ENCODE results near the gene CDKL2. TPM values are rescaled to one million over a fixed set of nuclear protein-coding genes. Genes with fewer than 3 reads are reported as not detected.

CDKL2 gene
- total RNA-seq, 1 experiment from 2014 or later = 0.46 TPM

DNA sequence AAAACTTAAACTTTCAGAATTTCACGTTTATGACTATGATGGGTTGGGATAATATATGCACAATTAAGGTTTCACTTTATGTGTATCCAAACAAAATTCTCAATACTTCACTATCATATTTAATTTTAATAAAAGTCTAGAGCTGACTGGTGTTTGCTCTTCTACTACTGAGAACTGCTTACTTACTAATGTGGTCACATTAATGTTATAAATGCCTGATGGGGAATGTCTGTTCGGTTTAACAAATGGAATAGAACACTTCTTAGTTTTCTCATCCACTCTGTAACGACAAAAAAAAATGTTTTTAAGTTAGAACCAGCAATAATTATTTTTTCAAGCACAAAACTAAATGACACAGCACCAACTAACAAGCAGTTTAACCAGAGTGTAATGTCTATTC lies 34.3 kb downstream of the CDKL2 start:
- Histone ChIP-seq H3K9me2 (ENCODE audit: insufficient read depth) (no peaks in the 10 kb centered on the region), H3K27me3 (ENCODE audit: insufficient read depth, low read depth) (no peaks in the 10 kb centered on the region), H3K27ac (no peak overlapping the region), H3K4me3 (no peak overlapping the region), H3K79me2 (ENCODE audit: low read depth) (no peaks in the 10 kb centered on the region), H4K20me1 (ENCODE audit: insufficient read depth) (no peaks in the 10 kb centered on the region), H3K4me1 (replicated peaks; ENCODE audit: insufficient read depth) (no peaks in the 10 kb centered on the region), H3F3A (ENCODE audit: insufficient read depth, low read depth) (no peaks in the 10 kb centered on the region), H3K36me3 (ENCODE audit: low read depth) (no peaks in the 10 kb centered on the region), H2AFZ (no peak overlapping the region), H3K9me3 (ENCODE audit: insufficient read depth, low read depth) (no peaks in the 10 kb centered on the region), H3K4me2 (no peak overlapping the region)
- ChIA-PET CTCF (no interaction called here), POLR2A (ENCODE audit: unreplicated experiment) (no interaction called here)
- no TSS peak for BruUV-seq (replicated peaks)
- TF ChIP-seq, protein P1, sequence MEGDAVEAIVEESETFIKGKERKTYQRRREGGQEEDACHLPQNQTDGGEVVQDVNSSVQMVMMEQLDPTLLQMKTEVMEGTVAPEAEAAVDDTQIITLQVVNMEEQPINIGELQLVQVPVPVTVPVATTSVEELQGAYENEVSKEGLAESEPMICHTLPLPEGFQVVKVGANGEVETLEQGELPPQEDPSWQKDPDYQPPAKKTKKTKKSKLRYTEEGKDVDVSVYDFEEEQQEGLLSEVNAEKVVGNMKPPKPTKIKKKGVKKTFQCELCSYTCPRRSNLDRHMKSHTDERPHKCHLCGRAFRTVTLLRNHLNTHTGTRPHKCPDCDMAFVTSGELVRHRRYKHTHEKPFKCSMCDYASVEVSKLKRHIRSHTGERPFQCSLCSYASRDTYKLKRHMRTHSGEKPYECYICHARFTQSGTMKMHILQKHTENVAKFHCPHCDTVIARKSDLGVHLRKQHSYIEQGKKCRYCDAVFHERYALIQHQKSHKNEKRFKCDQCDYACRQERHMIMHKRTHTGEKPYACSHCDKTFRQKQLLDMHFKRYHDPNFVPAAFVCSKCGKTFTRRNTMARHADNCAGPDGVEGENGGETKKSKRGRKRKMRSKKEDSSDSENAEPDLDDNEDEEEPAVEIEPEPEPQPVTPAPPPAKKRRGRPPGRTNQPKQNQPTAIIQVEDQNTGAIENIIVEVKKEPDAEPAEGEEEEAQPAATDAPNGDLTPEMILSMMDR (conservative IDR thresholded peaks at IDR 0.05) = no peak
- TF ChIP-seq EZH2 (IDR thresholded peaks at IDR 0.05; ENCODE audit: low read depth) = no peak
- intact Hi-C loops (cut with micrococcal nuclease; ENCODE audit: unreplicated experiment) = no loop called here
- no peak for DNase-seq

DNA sequence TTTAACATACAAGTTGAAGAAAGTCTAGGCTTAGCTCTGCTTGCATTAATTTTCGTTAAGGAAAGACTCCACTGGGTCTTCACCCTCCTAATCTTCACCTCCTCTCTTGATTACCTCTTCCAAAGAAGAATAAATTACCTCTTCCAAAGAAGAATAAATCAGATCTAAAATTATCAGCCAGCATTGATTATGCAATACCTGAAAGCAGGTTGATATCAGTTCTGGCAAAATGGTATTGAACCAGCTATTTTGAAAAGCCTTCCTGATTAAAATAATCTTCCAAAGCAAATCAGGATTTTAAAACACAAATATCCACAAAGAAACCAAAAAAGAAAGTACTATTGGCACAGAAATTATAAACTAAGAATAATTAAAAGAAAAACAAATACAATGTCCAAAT lies 36.9 kb downstream of the CDKL2 start:
- intact Hi-C loops (cut with micrococcal nuclease; ENCODE audit: unreplicated experiment) = no loop called here
- no peaks in the 10 kb centered on the region for H3K9me2 ChIP-seq (ENCODE audit: insufficient read depth)
- H3K27ac ChIP-seq = no peak overlapping the region
- TF ChIP-seq, protein P1 (conservative IDR thresholded peaks at IDR 0.05) = no peak
- TF ChIP-seq EZH2 (IDR thresholded peaks at IDR 0.05; ENCODE audit: low read depth) = no peak
- H3F3A ChIP-seq (ENCODE audit: insufficient read depth, low read depth) = no peaks in the 10 kb centered on the region
- H3K27me3 ChIP-seq (ENCODE audit: insufficient read depth, low read depth) = no peaks in the 10 kb centered on the region
- H3K9me3 ChIP-seq (ENCODE audit: insufficient read depth, low read depth) = no peaks in the 10 kb centered on the region
- no peaks in the 10 kb centered on the region for H3K4me1 ChIP-seq (replicated peaks; ENCODE audit: insufficient read depth)
- POLR2A ChIA-PET (ENCODE audit: unreplicated experiment) = no interaction called here
- BruUV-seq (replicated peaks) = no TSS peak
- no peaks in the 10 kb centered on the region for H3K36me3 ChIP-seq (ENCODE audit: low read depth)
- CTCF ChIA-PET = no interaction called here
- no peak overlapping the region for H3K4me2 ChIP-seq
- no peaks in the 10 kb centered on the region for H3K79me2 ChIP-seq (ENCODE audit: low read depth)
- DNase-seq = no peak
- no peaks in the 10 kb centered on the region for H4K20me1 ChIP-seq (ENCODE audit: insufficient read depth)
- no peak overlapping the region for H2AFZ ChIP-seq
- H3K4me3 ChIP-seq = no peak overlapping the region

DNA sequence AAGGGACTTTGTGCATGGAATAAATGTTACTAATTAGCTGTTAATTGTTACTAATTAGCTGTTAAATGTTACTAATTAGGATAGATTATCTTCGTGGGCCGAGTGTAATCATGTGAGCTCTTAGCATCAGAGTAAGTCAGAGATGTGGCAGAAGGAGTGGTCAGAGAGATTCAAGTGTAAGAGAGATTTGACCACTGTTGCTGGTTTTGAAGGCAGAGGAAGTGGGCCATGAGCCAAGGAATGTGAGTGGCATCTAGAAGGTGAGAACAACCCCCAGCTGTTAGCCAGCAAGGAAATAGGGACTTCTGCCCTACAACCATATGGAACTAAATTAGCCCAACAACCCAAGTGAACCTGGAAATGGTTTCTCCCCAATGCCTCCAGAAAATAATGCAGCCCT lies 46.3 kb downstream of the CDKL2 start:
- Histone ChIP-seq H3K9me3 (ENCODE audit: insufficient read depth, low read depth) (no peaks in the 10 kb centered on the region), H3K36me3 (ENCODE audit: low read depth) (no peaks in the 10 kb centered on the region), H3K27ac (no peak overlapping the region), H4K20me1 (ENCODE audit: insufficient read depth) (no peaks in the 10 kb centered on the region), H3K4me3 (no peak overlapping the region), H3K27me3 (ENCODE audit: insufficient read depth, low read depth) (no peaks in the 10 kb centered on the region), H3K4me2 (no peak overlapping the region), H3F3A (ENCODE audit: insufficient read depth, low read depth) (no peaks in the 10 kb centered on the region), H3K4me1 (replicated peaks; ENCODE audit: insufficient read depth) (no peaks in the 10 kb centered on the region), H3K79me2 (ENCODE audit: low read depth) (no peaks in the 10 kb centered on the region), H2AFZ (no peak overlapping the region), H3K9me2 (ENCODE audit: insufficient read depth) (no peaks in the 10 kb centered on the region)
- CTCF ChIA-PET = no interaction called here
- DNase-seq = no peak
- POLR2A ChIA-PET (ENCODE audit: unreplicated experiment) = no interaction called here
- intact Hi-C loops (cut with micrococcal nuclease; ENCODE audit: unreplicated experiment) = no loop called here
- TF ChIP-seq, protein P1 (conservative IDR thresholded peaks at IDR 0.05) = no peak
- TF ChIP-seq EZH2 (IDR thresholded peaks at IDR 0.05; ENCODE audit: low read depth) = no peak
- BruUV-seq (replicated peaks) = no TSS peak

Measured in PC-9 (cell line).